Thyroid gland (tissue), 4 donors: ENCODE measurements around the gene SH3RF2.

Experiments
- CTCF ChIP-seq, 6 experiments: fragments of 200-600 bp in 3 of 6; fragments of 450-650 bp in 3 of 6; sonication (generic) in 3 of 6; IDR thresholded peaks; one replicate each; pipeline ENCODE4 v1.5.1; 2016 to 2019; ENCODE audit warnings: antibody characterized with exemption in 6 of 6, mild to moderate bottlenecking in 2 of 6, inconsistent platforms in 1 of 6, moderate library complexity in 1 of 6
- POLR2A ChIP-seq, 2 donors: fragments of 450-650 bp; IDR thresholded peaks; one replicate each; pipeline ENCODE4 v1.6.1; 2017; ENCODE audit warnings: antibody characterized with exemption in 2 of 2, mild to moderate bottlenecking in 2 of 2, moderate library complexity in 1 of 2

- no peak for TF ChIP-seq CTCF (IDR thresholded peaks at IDR 0.05)
- TF ChIP-seq POLR2A (IDR thresholded peaks at IDR 0.05): no peak
These were observed 132.8 kb downstream of the SH3RF2 start for GRCh38 chr5:146068977-146069779.
